GM19372 (cell line): Measurements from ENCODE around the gene REX1BD.
"Not testable (repeated sequence)": the region's sequence is repeated elsewhere in the genome, so short reads cannot be mapped to it uniquely, and the experiment has no call there.

ENCODE experiments used
- ATAC-seq: cut with Tn5 transposase; IDR thresholded peaks from one replicate; pipeline ENCODE4 v1.9.1; 2021; ENCODE audit warnings: mild to moderate bottlenecking, low read depth, moderate library complexity; ENCODE audit not compliant: unreplicated experiment

REX1BD gene

GRCh38 chr19:18576383-18576782 is 12.2 kb upstream of the REX1BD start:
- ATAC-seq: no peak

- no peak for ATAC-seq
Measured at GRCh38 chr19:18577365-18577914, 11.2 kb upstream of the REX1BD start.

- ATAC-seq: no peak
Measured at GRCh38 chr19:18580311-18580710, 8.3 kb upstream of the REX1BD start.

GRCh38 chr19:18586306-18586705 is 2.3 kb upstream of the REX1BD start:
- no peak for ATAC-seq

GRCh38 chr19:18587561-18587960 is 1.0 kb upstream of the REX1BD start:
- ATAC-seq: no peak

- ATAC-seq: no peak
Measured at GRCh38 chr19:18587962-18588610, 512 bp upstream of the REX1BD start.

- ATAC-seq: peak; percentile 20
Measured at GRCh38 chr19:18589380-18590272, 1.0 kb downstream of the REX1BD start.

- no peak for ATAC-seq
Measured at GRCh38 chr19:18590273-18591272, 2.0 kb downstream of the REX1BD start.

- no peak for ATAC-seq
Measured at GRCh38 chr19:18591735-18592385, 3.3 kb downstream of the REX1BD start.

GRCh38 chr19:18592732-18593131 is 4.1 kb downstream of the REX1BD start:
- ATAC-seq: not testable (repeated sequence)

GRCh38 chr19:18593367-18594095 is 4.9 kb downstream of the REX1BD start:
- ATAC-seq: no peak

- ATAC-seq: peak; percentile 76
Measured at GRCh38 chr19:18594096-18594823, 5.7 kb downstream of the REX1BD start.

- no peak for ATAC-seq
Measured at GRCh38 chr19:18594824-18595373, 6.3 kb downstream of the REX1BD start.

GRCh38 chr19:18595475-18595874 is 6.9 kb downstream of the REX1BD start:
- ATAC-seq: no peak

GRCh38 chr19:18596752-18597157 is 8.2 kb downstream of the REX1BD start:
- no peak for ATAC-seq

GRCh38 chr19:18597809-18598660 is 9.4 kb downstream of the REX1BD start:
- no peak for ATAC-seq

- no peak for ATAC-seq
Measured at GRCh38 chr19:18599485-18599884, 10.9 kb downstream of the REX1BD start.
